OCI-LY1 (cell line): ENCODE measurements around the gene TP53BP2.
"Not testable (repeated sequence)": the region's sequence is repeated elsewhere in the genome, so short reads cannot be mapped to it uniquely, and the experiment has no call there.

Experiments
- H2AFZ ChIP-seq: fragments of 200-600 bp; sonication (generic), shearing (Covaris generic); 2 replicates; pipeline ENCODE4 v1.6.0; 2014; ENCODE audit warnings: antibody characterized with exemption, mild to moderate bottlenecking, low read length
- H3F3A ChIP-seq: fragments of 200-600 bp; sonication (generic), shearing (Covaris generic); 2 replicates; pipeline ENCODE4 v1.6.0; 2014; ENCODE audit warnings: mild to moderate bottlenecking, antibody characterized with exemption, low read length, moderate library complexity; ENCODE audit not compliant: insufficient read depth
- H3K27ac ChIP-seq: fragments of 200-600 bp; sonication (generic); 2 replicates; pipeline ENCODE4 v1.5.1; 2014; ENCODE audit warnings: low read length, mixed run types, mild to moderate bottlenecking, low read depth; ENCODE audit not compliant: poor library complexity, severe bottlenecking
- H3K27me3 ChIP-seq: fragments of 200-600 bp; sonication (generic); 2 replicates; pipeline ENCODE4 v1.6.0; 2014; ENCODE audit warnings: antibody characterized with exemption, mild to moderate bottlenecking, low read length, moderate library complexity; ENCODE audit not compliant: insufficient read depth
- H3K36me3 ChIP-seq: fragments of 200-600 bp; sonication (generic); 2 replicates; pipeline ENCODE4 v1.6.1; 2014; ENCODE audit warnings: mild to moderate bottlenecking, antibody characterized with exemption, low read length, moderate library complexity, mixed read lengths; ENCODE audit not compliant: insufficient read depth
- H3K4me1 ChIP-seq: fragments of 200-600 bp; sonication (generic); 2 replicates; pipeline ENCODE4 v1.5.1; 2014; ENCODE audit warnings: mild to moderate bottlenecking, low read length, moderate library complexity; ENCODE audit not compliant: insufficient read depth, severe bottlenecking
- H3K4me2 ChIP-seq: fragments of 200-600 bp; sonication (generic), shearing (Covaris generic); 2 replicates; pipeline ENCODE4 v1.6.1; 2014; ENCODE audit warnings: low read length
- H3K4me3 ChIP-seq: fragments of 200-600 bp; sonication (generic); 2 replicates; pipeline ENCODE4 v1.5.1; 2014; ENCODE audit warnings: low read length, low read depth, mild to moderate bottlenecking, mixed read lengths; ENCODE audit not compliant: poor library complexity, severe bottlenecking
- H3K79me2 ChIP-seq: fragments of 200-600 bp; shearing (Covaris generic); 2 replicates; pipeline ENCODE4 v1.6.1; 2016; ENCODE audit warnings: mixed run types, low read length, mixed read lengths; ENCODE audit not compliant: insufficient read depth
- H3K9ac ChIP-seq: fragments of 200-600 bp; sonication (generic), shearing (Covaris generic); 2 replicates; pipeline ENCODE4 v1.6.1; 2014; ENCODE audit warnings: mild to moderate bottlenecking, low read length, mixed read lengths
- H3K9me2 ChIP-seq: fragments of 200-600 bp; sonication (generic), shearing (Covaris generic); 2 replicates; pipeline ENCODE4 v1.6.1; 2014; ENCODE audit warnings: low read depth, mild to moderate bottlenecking, low read length, mixed read lengths
- H3K9me3 ChIP-seq: fragments of 200-600 bp; shearing (Covaris generic); 2 replicates; pipeline ENCODE4 v1.6.1; 2014; ENCODE audit warnings: low read length, mixed read lengths
- H4K20me1 ChIP-seq: fragments of 200-600 bp; sonication (generic), shearing (Covaris generic); 2 replicates; pipeline ENCODE4 v1.6.0; 2016; ENCODE audit warnings: mild to moderate bottlenecking, low read length; ENCODE audit not compliant: insufficient read depth
- CTCF ChIP-seq: fragments of 200-600 bp; sonication (generic), shearing (Covaris generic); IDR thresholded peaks from 2 replicates; pipeline ENCODE4 v1.5.1; 2017; ENCODE audit warnings: mild to moderate bottlenecking, antibody characterized with exemption, low read length, moderate library complexity, mixed read lengths
- EZH2 ChIP-seq: fragments of 200-600 bp; sonication (generic), shearing (Covaris generic); IDR thresholded peaks from 2 replicates; pipeline ENCODE4 v1.8.0; 2017; ENCODE audit warnings: borderline replicate concordance, mixed run types, mild to moderate bottlenecking, antibody characterized with exemption, low read length, moderate library complexity, mixed read lengths

The TP53BP2 gene

DNA sequence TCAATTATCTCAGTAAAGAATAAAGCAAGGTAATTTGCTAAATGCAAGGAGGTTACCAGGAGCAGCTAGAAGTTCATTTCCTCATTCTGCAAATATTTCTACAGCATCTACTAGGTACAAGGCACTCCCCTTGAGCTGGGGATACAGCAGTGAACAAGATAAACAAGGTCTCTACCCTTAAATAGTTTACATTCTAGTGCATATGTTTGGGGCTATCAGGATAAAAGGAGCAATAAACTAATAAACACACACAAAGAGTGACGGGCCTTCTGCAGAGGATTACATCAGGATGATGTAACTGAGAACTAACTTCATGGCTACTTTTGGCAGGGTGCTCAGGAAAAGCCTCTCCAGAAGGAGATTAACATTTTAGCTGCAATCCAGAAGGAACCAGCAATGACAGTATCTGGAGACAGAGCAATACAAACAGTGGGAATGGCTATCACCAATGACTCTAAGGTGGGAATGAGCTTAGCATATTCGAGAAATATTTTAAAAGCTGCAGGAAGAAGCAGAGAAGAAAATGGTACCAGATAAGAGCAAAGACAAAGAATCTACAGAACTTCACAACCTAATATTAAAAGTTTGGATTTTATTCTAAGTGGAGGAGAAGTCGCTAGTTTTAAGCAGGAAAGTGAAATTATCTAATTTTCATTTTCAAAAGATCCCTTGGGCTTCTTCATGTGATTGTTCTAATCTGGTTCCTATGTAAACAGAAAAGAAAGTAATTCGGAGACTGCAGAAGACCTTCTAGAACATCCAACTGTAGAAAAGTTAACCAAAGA lies 25.8 kb downstream of the TP53BP2 start:
- Histone ChIP-seq H3K4me1 (peaks cover 8% of the 10 kb centered on the region), H2AFZ (no peak overlapping the region), H3K9me2 (no peaks in the 10 kb centered on the region), H3K27me3 (no peaks in the 10 kb centered on the region), H4K20me1 (no peaks in the 10 kb centered on the region), H3K4me2 (no peak overlapping the region), H3K9me3 (no peaks in the 10 kb centered on the region), H3K27ac (no peak overlapping the region), H3K9ac (no peak overlapping the region), H3K36me3 (no peaks in the 10 kb centered on the region; the same call in 1 of the 2 replicates), H3F3A (no peaks in the 10 kb centered on the region), H3K4me3 (no peak overlapping the region), H3K79me2 (no peaks in the 10 kb centered on the region)
- no peak for TF ChIP-seq CTCF
- TF ChIP-seq EZH2 = no peak

GRCh38 chr1:223817265-223817664 lies 28.5 kb downstream of the TP53BP2 start:
- H3K79me2 ChIP-seq, H3K4me2 ChIP-seq, H3K27ac ChIP-seq: not testable (repeated sequence)

GRCh38 chr1:223815865-223816264 lies 29.9 kb downstream of the TP53BP2 start:
- no peaks in the 10 kb centered on the region for H3K27me3 ChIP-seq
- H3K9me2 ChIP-seq = no peaks in the 10 kb centered on the region
- no peak overlapping the region for H3K27ac ChIP-seq
- no peaks in the 10 kb centered on the region for H3K79me2 ChIP-seq
- no peak overlapping the region for H3K9ac ChIP-seq
- no peak for TF ChIP-seq EZH2
- no peak for TF ChIP-seq CTCF
- no peaks in the 10 kb centered on the region for H3K4me1 ChIP-seq
- H3K4me3 ChIP-seq = no peak overlapping the region
- H3F3A ChIP-seq = no peaks in the 10 kb centered on the region
- H3K4me2 ChIP-seq = no peak overlapping the region
- H4K20me1 ChIP-seq = no peaks in the 10 kb centered on the region
- no peaks in the 10 kb centered on the region for H3K9me3 ChIP-seq
- H3K36me3 ChIP-seq = no peaks in the 10 kb centered on the region; the same call in none of the 2 replicates
- no peak overlapping the region for H2AFZ ChIP-seq

More at GRCh38 chr1:223817265-223817664, 28.5 kb downstream of the TP53BP2 start:
- not testable (repeated sequence) for H3K4me3 ChIP-seq, H3K9me2 ChIP-seq, H3K27me3 ChIP-seq, H3K9ac ChIP-seq, H3K9me3 ChIP-seq, H4K20me1 ChIP-seq, H3K36me3 ChIP-seq, H2AFZ ChIP-seq, H3F3A ChIP-seq, H3K4me1 ChIP-seq
